ENCODE results near the gene NUMBL. TPM values are rescaled to one million over a fixed set of nuclear protein-coding genes. Genes with fewer than 3 reads are reported as not detected.

The NUMBL gene
- total RNA-seq, 1 experiment from 2014 or later: 18.4 TPM

DNA sequence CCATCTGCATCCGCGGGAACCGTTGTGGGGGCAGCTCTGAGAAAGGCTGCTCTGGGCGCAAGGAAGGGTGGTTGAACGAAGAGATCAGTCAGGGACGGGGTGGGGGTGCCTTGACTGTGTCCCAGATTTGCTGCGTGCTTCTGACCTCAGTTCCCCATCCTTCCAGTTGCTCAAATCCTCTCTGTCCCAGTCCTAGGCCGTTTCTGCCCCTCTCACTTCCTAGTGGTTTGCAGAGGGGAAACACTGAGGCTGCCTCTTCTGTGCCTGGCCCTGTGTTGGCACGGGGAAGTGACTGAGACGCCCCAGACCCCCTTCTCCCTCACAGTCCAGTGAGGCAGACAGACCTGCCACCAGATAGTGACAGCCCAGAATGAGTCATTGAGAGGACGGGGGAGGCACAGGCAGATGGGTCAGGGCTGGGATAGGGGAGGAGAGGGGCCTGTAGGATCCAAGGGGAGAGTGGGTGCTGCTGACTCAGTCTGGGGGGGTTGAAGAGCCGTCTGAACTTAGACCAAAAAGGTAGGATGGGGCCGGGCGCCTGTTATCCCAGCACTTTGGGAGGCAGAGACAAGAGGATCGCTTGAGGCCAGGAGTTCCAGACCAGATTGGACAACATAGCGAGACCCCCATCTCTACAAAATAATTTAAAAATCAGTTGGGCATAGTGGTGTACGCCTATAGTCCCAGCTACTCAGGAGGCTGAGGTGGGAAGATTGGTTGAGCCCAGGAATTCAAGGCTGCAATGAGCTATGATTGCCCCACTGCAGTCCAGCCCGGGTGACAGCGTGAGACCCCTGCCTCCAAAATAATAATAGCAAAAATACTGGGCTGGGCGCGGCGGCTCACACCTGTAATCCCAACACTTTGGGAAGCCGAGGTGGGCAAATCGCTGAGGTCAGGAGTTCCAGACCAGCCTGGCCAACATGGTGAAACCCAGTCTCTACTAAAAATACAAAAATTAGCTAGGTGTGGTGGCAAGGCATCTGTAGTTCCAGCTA is 26.5 kb downstream of the NUMBL start:
- TF ChIP-seq, protein P1, sequence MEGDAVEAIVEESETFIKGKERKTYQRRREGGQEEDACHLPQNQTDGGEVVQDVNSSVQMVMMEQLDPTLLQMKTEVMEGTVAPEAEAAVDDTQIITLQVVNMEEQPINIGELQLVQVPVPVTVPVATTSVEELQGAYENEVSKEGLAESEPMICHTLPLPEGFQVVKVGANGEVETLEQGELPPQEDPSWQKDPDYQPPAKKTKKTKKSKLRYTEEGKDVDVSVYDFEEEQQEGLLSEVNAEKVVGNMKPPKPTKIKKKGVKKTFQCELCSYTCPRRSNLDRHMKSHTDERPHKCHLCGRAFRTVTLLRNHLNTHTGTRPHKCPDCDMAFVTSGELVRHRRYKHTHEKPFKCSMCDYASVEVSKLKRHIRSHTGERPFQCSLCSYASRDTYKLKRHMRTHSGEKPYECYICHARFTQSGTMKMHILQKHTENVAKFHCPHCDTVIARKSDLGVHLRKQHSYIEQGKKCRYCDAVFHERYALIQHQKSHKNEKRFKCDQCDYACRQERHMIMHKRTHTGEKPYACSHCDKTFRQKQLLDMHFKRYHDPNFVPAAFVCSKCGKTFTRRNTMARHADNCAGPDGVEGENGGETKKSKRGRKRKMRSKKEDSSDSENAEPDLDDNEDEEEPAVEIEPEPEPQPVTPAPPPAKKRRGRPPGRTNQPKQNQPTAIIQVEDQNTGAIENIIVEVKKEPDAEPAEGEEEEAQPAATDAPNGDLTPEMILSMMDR (IDR thresholded peaks at IDR 0.05; ENCODE audit: unreplicated experiment): no peak
- peaks cover 8% of the 10 kb centered on the region for H3K36me3 Mint-ChIP-seq (ENCODE audit: insufficient read depth, unreplicated experiment)
- BruUV-seq (replicated peaks): no TSS peak
- peak overlapping the region; percentile 77 for H3K4me3 Mint-ChIP-seq (ENCODE audit: unreplicated experiment)
- DNase-seq (ENCODE audit: unreplicated experiment): peak; percentile 25
- peak overlapping the region; percentile 57 for H3K27ac Mint-ChIP-seq (ENCODE audit: low read depth, unreplicated experiment)
- ChIA-PET POLR2A (interaction anchor here (0.7 to 2.1 kb wide), 21 partner anchors 18 to 907 kb away, joined by 3 to 17 read pairs (median 4); partner anchors contain the start of genes ACTMAP, COQ8B, EGLN2 and ITPKC), CTCF (interaction anchor here (0.6 to 2.9 kb wide), 24 partner anchors 10 to 567 kb away, joined by 3 to 15 read pairs (median 4); partner anchors contain the start of gene ACTMAP)
- intact Hi-C loops (cut with micrococcal nuclease): loop anchor here (1.0 to 10.0 kb wide), 3 partner anchors 87 to 480 kb away; partner anchors contain the start of genes ACTMAP and SNRPA
- H3K9me3 Mint-ChIP-seq (ENCODE audit: unreplicated experiment): no peaks in the 10 kb centered on the region
- H3K27me3 Mint-ChIP-seq (ENCODE audit: insufficient read depth, unreplicated experiment): no peaks in the 10 kb centered on the region
- peaks cover 14% of the 10 kb centered on the region for H3K4me1 Mint-ChIP-seq (ENCODE audit: insufficient read depth, unreplicated experiment)

DNA sequence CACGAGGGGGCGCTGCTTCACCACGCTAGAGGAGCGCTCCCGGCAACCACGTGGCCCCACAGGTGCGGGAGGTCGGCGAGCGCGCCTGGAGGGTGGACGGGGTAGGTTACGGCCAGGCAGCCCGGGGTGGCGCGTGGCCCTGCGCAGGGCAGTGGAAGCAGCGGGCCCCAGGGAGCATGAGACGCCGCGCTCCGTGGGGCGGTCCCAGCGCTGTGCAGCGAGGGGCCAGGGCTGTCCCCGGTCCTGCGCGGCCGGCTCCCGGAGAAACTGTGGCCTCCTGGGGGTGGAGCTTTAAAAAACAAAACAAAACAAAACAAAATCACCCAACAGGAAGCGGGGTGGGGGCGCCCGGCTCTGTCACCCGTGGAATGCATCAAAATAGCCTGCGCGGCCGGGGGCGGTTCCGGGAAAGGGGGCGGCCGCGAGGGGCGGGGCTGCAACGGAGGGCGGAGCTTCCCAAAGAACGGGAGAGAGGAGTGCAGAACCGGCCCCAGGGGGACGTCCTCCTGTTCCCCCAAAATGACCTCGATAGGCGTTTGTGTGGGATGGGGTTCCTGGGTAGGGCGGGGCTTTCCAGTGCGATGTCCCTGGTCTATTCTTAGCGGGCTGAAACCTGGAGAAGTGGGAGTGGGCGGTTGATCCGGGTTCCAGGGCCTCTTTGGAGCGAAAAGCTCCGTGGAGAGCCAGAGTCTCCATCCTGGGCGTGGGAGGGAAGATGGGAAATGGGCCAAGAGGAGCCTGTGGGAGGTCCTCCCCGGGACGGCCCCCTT is 27.3 kb downstream of the NUMBL start:
- H3K4me1 Mint-ChIP-seq (ENCODE audit: insufficient read depth, unreplicated experiment): peaks cover 14% of the 10 kb centered on the region
- peaks cover 8% of the 10 kb centered on the region for H3K36me3 Mint-ChIP-seq (ENCODE audit: insufficient read depth, unreplicated experiment)
- intact Hi-C loops (cut with micrococcal nuclease): loop anchor here (1.0 to 10.0 kb wide), 5 partner anchors 57 to 481 kb away; partner anchors contain the start of genes ACTMAP and SNRPA
- H3K27ac Mint-ChIP-seq (ENCODE audit: low read depth, unreplicated experiment): peak overlapping the region; percentile 57
- TF ChIP-seq, protein P1 (IDR thresholded peaks at IDR 0.05; ENCODE audit: unreplicated experiment): no peak
- no peaks in the 10 kb centered on the region for H3K9me3 Mint-ChIP-seq (ENCODE audit: unreplicated experiment)
- ChIA-PET POLR2A (interaction anchor here (0.6 to 2.1 kb wide), 18 partner anchors 17 to 908 kb away, joined by 3 to 17 read pairs (median 4); partner anchors contain the start of genes ACTMAP, COQ8B, EGLN2 and ITPKC), CTCF (interaction anchor here (0.6 to 2.9 kb wide), 29 partner anchors 10 to 1548 kb away, joined by 3 to 15 read pairs (median 3); partner anchors contain the start of gene ACTMAP)
- H3K27me3 Mint-ChIP-seq (ENCODE audit: insufficient read depth, unreplicated experiment): no peaks in the 10 kb centered on the region
- peak; percentile 83 for DNase-seq (ENCODE audit: unreplicated experiment)
- no TSS peak for BruUV-seq (replicated peaks)
- H3K4me3 Mint-ChIP-seq (ENCODE audit: unreplicated experiment): peak overlapping the region; percentile 77

DNA sequence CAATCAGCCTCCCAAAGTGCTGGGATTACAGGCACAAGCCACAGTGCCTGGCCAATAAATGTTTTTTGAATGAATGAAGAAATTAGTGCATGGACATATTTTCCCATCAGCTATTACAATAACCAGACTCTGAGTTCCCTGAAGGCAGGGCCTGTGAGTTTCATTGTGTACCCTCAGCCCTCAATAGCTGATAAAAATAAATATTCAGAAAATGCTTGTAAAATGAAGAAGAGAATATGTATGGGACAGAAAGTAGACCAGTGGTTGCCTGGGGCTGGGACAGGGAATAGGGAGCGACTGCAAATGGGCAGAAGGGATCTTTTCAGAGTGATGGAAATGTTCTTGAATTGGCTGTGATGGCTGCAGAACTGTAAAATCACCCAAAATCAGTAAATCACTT is 28.8 kb downstream of the NUMBL start:
- CTCF ChIA-PET: interaction anchor here (0.6 to 2.9 kb wide), 11 partner anchors 8 to 522 kb away, joined by 3 to 17 read pairs (median 3); no protein-coding TSS in a partner anchor
- H3K4me1 Mint-ChIP-seq (ENCODE audit: insufficient read depth, unreplicated experiment): peaks cover 9% of the 10 kb centered on the region
- no peak for DNase-seq (ENCODE audit: unreplicated experiment)
- POLR2A ChIA-PET: interaction anchor here (1.0 to 1.3 kb wide), 3 partner anchors 15 to 89 kb away, joined by 4 to 5 read pairs (median 4); partner anchors contain the start of genes ACTMAP, COQ8B, ITPKC and SNRPA
- H3K27me3 Mint-ChIP-seq (ENCODE audit: insufficient read depth, unreplicated experiment): no peaks in the 10 kb centered on the region
- no peaks in the 10 kb centered on the region for H3K9me3 Mint-ChIP-seq (ENCODE audit: unreplicated experiment)
- H3K36me3 Mint-ChIP-seq (ENCODE audit: insufficient read depth, unreplicated experiment): peaks cover 2% of the 10 kb centered on the region
- TF ChIP-seq, protein P1 (IDR thresholded peaks at IDR 0.05; ENCODE audit: unreplicated experiment): no peak
- no peak overlapping the region for H3K4me3 Mint-ChIP-seq (ENCODE audit: unreplicated experiment)
- intact Hi-C loops (cut with micrococcal nuclease): loop anchor here (1.0 to 10.0 kb wide), 4 partner anchors 59 to 313 kb away; partner anchors contain the start of genes ACTMAP and SNRPA
- no TSS peak for BruUV-seq (replicated peaks)
- no peak overlapping the region for H3K27ac Mint-ChIP-seq (ENCODE audit: low read depth, unreplicated experiment)
